Measurements from ENCODE around the gene TIMM23.
"Not testable (repeated sequence)": the region's sequence is repeated elsewhere in the genome, so short reads cannot be mapped to it uniquely, and the experiment has no call there.

Gene TIMM23

GRCh38 chr10:45962686-45963452 lies 9.4 kb upstream of the TIMM23 start:
- H3K36me3 Mint-ChIP-seq (ENCODE audit: insufficient read depth) = peaks cover 12% of the 10 kb centered on the region
- H3K4me1 Mint-ChIP-seq; H3K9me3 Mint-ChIP-seq; H3K4me3 Mint-ChIP-seq; DNase-seq (ENCODE audit: low spot score in 2 of 2); ATAC-seq (replicated peaks; ENCODE audit: extremely low read depth, poor library complexity, severe bottlenecking); H3K27me3 Mint-ChIP-seq; H3K27ac Mint-ChIP-seq (ENCODE audit: low read depth): not testable (repeated sequence)

GRCh38 chr10:45971019-45971418 lies 1.3 kb upstream of the TIMM23 start:
- H3K36me3 Mint-ChIP-seq (ENCODE audit: insufficient read depth) = not testable (repeated sequence)
- H3K4me1 Mint-ChIP-seq = peaks cover 61% of the 10 kb centered on the region

GRCh38 chr10:45971742-45972105 lies 565 bp upstream of the TIMM23 start:
- ATAC-seq (replicated peaks; ENCODE audit: extremely low read depth, poor library complexity, severe bottlenecking) = peak; percentile 46
- H3K9me3 Mint-ChIP-seq; DNase-seq (ENCODE audit: low spot score in 2 of 2); H3K27me3 Mint-ChIP-seq: not testable (repeated sequence)
- Mint-ChIP-seq H3K27ac (ENCODE audit: low read depth) (peak overlapping the region; percentile 95), H3K4me3 (peak overlapping the region; percentile 97), H3K36me3 (ENCODE audit: insufficient read depth) (peaks cover 10% of the 10 kb centered on the region), H3K4me1 (peaks cover 58% of the 10 kb centered on the region)

More at GRCh38 chr10:45971019-45971418, 1.3 kb upstream of the TIMM23 start:
- not testable (repeated sequence) for H3K27me3 Mint-ChIP-seq; ATAC-seq (replicated peaks; ENCODE audit: extremely low read depth, poor library complexity, severe bottlenecking); H3K9me3 Mint-ChIP-seq; DNase-seq (ENCODE audit: low spot score in 2 of 2)
- Mint-ChIP-seq H3K4me3 (peak overlapping the region; percentile 97), H3K27ac (ENCODE audit: low read depth) (peak overlapping the region; percentile 95)

- H3K9me3 Mint-ChIP-seq; H3K27me3 Mint-ChIP-seq; DNase-seq (ENCODE audit: low spot score in 2 of 2): not testable (repeated sequence)
- peak overlapping the region; percentile 95 for H3K27ac Mint-ChIP-seq (ENCODE audit: low read depth)
- H3K4me1 Mint-ChIP-seq = peaks cover 54% of the 10 kb centered on the region
- peak overlapping the region; percentile 97 for H3K4me3 Mint-ChIP-seq
- peak; percentile 10 for ATAC-seq (replicated peaks; ENCODE audit: extremely low read depth, poor library complexity, severe bottlenecking)
- H3K36me3 Mint-ChIP-seq (ENCODE audit: insufficient read depth) = peaks cover 16% of the 10 kb centered on the region
Measured at GRCh38 chr10:45972813-45973169, 502 bp downstream of the TIMM23 start.

- ATAC-seq (replicated peaks; ENCODE audit: extremely low read depth, poor library complexity, severe bottlenecking); DNase-seq (ENCODE audit: low spot score in 2 of 2); H3K27me3 Mint-ChIP-seq; H3K9me3 Mint-ChIP-seq: not testable (repeated sequence)
- Mint-ChIP-seq H3K36me3 (ENCODE audit: insufficient read depth) (peaks cover 21% of the 10 kb centered on the region), H3K27ac (ENCODE audit: low read depth) (peak overlapping the region; percentile 5), H3K4me1 (peaks cover 49% of the 10 kb centered on the region), H3K4me3 (peak overlapping the region; percentile 97)
Measured at GRCh38 chr10:45974041-45974440, 1.8 kb downstream of the TIMM23 start.

GRCh38 chr10:45978554-45978953 lies 6.3 kb downstream of the TIMM23 start:
- not testable (repeated sequence) for H3K27ac Mint-ChIP-seq (ENCODE audit: low read depth); H3K4me3 Mint-ChIP-seq; H3K27me3 Mint-ChIP-seq; H3K9me3 Mint-ChIP-seq; DNase-seq (ENCODE audit: low spot score in 2 of 2); ATAC-seq (replicated peaks; ENCODE audit: extremely low read depth, poor library complexity, severe bottlenecking)
- H3K36me3 Mint-ChIP-seq (ENCODE audit: insufficient read depth) = peaks cover 18% of the 10 kb centered on the region
- peaks cover 11% of the 10 kb centered on the region for H3K4me1 Mint-ChIP-seq

GRCh38 chr10:45981367-45981766 lies 9.1 kb downstream of the TIMM23 start:
- not testable (repeated sequence) for H3K27ac Mint-ChIP-seq (ENCODE audit: low read depth); H3K4me3 Mint-ChIP-seq; H3K4me1 Mint-ChIP-seq; H3K27me3 Mint-ChIP-seq; H3K9me3 Mint-ChIP-seq; ATAC-seq (replicated peaks; ENCODE audit: extremely low read depth, poor library complexity, severe bottlenecking); DNase-seq (ENCODE audit: low spot score in 2 of 2)
- peaks cover 26% of the 10 kb centered on the region for H3K36me3 Mint-ChIP-seq (ENCODE audit: insufficient read depth)

GRCh38 chr10:45983538-45984186 lies 11.4 kb downstream of the TIMM23 start:
- H3K27me3 Mint-ChIP-seq; H3K4me1 Mint-ChIP-seq; H3K27ac Mint-ChIP-seq (ENCODE audit: low read depth); H3K9me3 Mint-ChIP-seq; H3K4me3 Mint-ChIP-seq: not testable (repeated sequence)
- DNase-seq (ENCODE audit: low spot score in 2 of 2) = peak in 1 of 2 donors; percentile 16
- ATAC-seq (replicated peaks; ENCODE audit: extremely low read depth, poor library complexity, severe bottlenecking) = peak; percentile 62
- H3K36me3 Mint-ChIP-seq (ENCODE audit: insufficient read depth) = peaks cover 31% of the 10 kb centered on the region

GRCh38 chr10:45984473-45984872 lies 12.2 kb downstream of the TIMM23 start:
- H3K36me3 Mint-ChIP-seq (ENCODE audit: insufficient read depth) = peaks cover 31% of the 10 kb centered on the region
- not testable (repeated sequence) for DNase-seq (ENCODE audit: low spot score in 2 of 2); H3K27me3 Mint-ChIP-seq; H3K4me1 Mint-ChIP-seq; ATAC-seq (replicated peaks; ENCODE audit: extremely low read depth, poor library complexity, severe bottlenecking); H3K4me3 Mint-ChIP-seq; H3K9me3 Mint-ChIP-seq; H3K27ac Mint-ChIP-seq (ENCODE audit: low read depth)

- DNase-seq (ENCODE audit: low spot score in 2 of 2); H3K4me3 Mint-ChIP-seq; H3K9me3 Mint-ChIP-seq; H3K4me1 Mint-ChIP-seq; H3K27me3 Mint-ChIP-seq; H3K27ac Mint-ChIP-seq (ENCODE audit: low read depth); ATAC-seq (replicated peaks; ENCODE audit: extremely low read depth, poor library complexity, severe bottlenecking): not testable (repeated sequence)
- peaks cover 35% of the 10 kb centered on the region for H3K36me3 Mint-ChIP-seq (ENCODE audit: insufficient read depth)
Measured at GRCh38 chr10:45985590-45985989, 13.3 kb downstream of the TIMM23 start.

GRCh38 chr10:45997557-45997956 lies 25.3 kb downstream of the TIMM23 start:
- peaks cover 41% of the 10 kb centered on the region for H3K36me3 Mint-ChIP-seq (ENCODE audit: insufficient read depth)
- no peak for DNase-seq (ENCODE audit: low spot score in 2 of 2)
- no peak overlapping the region for H3K27ac Mint-ChIP-seq (ENCODE audit: low read depth)

GRCh38 chr10:45997994-45998763 lies 25.9 kb downstream of the TIMM23 start:
- Mint-ChIP-seq H3K9me3 (no peaks in the 10 kb centered on the region), H3K4me1 (no peaks in the 10 kb centered on the region), H3K27ac (ENCODE audit: low read depth) (peak overlapping the region; percentile 6), H3K27me3 (no peaks in the 10 kb centered on the region), H3K36me3 (ENCODE audit: insufficient read depth) (peaks cover 39% of the 10 kb centered on the region), H3K4me3 (no peak overlapping the region)
- no peak for ATAC-seq (replicated peaks; ENCODE audit: extremely low read depth, poor library complexity, severe bottlenecking)
- no peak for DNase-seq (ENCODE audit: low spot score in 2 of 2)

More at GRCh38 chr10:45997557-45997956, 25.3 kb downstream of the TIMM23 start:
- no peaks in the 10 kb centered on the region for H3K4me1 Mint-ChIP-seq
- no peak overlapping the region for H3K4me3 Mint-ChIP-seq
- ATAC-seq (replicated peaks; ENCODE audit: extremely low read depth, poor library complexity, severe bottlenecking) = no peak
- no peaks in the 10 kb centered on the region for H3K9me3 Mint-ChIP-seq
- no peaks in the 10 kb centered on the region for H3K27me3 Mint-ChIP-seq
